ENCODE measurements around the gene SP2.

DNA sequence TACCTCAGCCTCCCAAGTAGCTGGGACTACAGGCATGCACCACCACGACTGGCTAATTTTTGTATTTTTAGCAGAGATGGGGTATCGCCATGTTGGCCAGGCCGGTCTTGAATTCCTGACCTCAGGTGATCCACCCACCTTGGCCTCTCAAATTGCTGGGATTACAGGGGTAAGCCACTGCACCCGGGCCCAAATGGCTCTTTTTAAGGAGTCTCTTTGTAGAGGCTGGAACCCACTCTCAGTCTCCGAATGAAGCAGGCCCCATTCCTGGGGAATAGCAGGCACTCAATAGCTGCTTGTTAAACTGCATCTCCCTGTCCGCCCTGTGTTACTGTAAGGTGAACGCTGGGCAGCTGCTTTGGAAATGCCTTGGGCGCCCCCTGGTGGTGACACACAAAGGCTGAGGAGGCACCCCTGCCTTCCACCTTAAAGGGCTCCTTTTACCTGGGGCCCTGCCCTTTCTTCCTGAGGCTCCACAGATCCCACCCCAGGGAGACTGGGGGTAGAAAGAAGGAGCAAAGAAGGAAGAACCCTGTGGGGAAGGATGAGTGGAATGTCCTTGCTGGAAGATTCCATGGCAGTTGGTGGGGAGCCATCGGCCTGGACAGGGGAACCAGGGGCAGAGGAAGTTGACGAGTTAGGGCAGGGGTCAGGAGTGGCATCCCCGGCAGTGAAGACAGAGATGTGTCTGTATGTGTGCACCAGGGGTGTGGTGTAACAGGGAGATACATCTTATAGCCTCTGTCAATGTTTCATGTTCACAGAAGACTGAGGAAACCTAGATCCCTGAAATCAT, 6.1 kb upstream of the SP2 start:
- TF ChIP-seq CTCF (IDR thresholded peaks at IDR 0.05) (peak; percentile 95), EZH2 (IDR thresholded peaks at IDR 0.05; ENCODE audit: borderline replicate concordance, insufficient read depth, low read depth, low read length, poor library complexity, severe bottlenecking) (no peak)

Data from B cell (primary cell).